GM18517 (cell line): ENCODE results near the gene SIM1.
A peak's percentile ranks its signal among the peaks of the same experiment; 100 is the strongest.

Experiments used
- ATAC-seq: cut with Tn5 transposase; IDR thresholded peaks from one replicate; pipeline ENCODE4 v1.9.1; 2021; ENCODE audit warnings: mild to moderate bottlenecking, moderate library complexity; ENCODE audit not compliant: unreplicated experiment

The SIM1 gene

DNA sequence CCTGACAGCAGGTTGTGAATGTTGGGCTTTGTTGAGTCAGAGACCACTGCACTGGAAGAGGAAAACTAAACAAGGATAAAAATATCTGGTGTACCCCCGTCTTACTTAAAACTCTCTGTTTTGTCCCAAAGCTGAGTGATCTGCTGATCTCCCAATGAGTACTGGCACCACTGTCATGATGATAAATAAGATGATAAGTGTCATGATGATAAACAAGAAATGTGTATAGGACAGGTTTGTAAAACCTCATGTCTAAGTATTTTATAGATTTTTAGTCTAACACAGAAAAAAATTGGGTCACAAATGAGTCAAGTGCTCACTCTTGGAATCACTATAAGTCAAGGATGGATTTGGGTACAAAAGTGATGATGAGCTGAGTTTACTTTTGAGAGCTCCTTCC lies 8.5 kb upstream of the SIM1 start:
- ATAC-seq: no peak

DNA sequence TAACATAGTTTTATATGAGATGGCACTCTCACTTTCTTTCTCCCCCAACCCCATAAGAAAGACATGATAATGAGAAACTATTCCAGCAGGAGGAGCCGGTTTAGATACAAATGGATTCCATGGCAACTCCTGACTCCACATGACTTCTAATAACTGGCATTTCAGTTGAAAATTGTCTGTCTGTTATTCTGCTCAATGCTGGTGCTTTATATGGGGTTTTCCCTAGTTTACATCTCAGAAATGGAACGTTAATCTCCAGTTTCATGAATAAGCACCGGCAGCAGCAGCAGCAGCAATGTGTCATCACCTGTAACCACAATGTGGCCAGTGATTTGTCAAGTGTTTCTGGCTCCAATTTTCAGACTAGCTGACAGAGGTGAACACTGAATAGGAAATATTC lies 8.0 kb upstream of the SIM1 start:
- ATAC-seq: peak; percentile 94

DNA sequence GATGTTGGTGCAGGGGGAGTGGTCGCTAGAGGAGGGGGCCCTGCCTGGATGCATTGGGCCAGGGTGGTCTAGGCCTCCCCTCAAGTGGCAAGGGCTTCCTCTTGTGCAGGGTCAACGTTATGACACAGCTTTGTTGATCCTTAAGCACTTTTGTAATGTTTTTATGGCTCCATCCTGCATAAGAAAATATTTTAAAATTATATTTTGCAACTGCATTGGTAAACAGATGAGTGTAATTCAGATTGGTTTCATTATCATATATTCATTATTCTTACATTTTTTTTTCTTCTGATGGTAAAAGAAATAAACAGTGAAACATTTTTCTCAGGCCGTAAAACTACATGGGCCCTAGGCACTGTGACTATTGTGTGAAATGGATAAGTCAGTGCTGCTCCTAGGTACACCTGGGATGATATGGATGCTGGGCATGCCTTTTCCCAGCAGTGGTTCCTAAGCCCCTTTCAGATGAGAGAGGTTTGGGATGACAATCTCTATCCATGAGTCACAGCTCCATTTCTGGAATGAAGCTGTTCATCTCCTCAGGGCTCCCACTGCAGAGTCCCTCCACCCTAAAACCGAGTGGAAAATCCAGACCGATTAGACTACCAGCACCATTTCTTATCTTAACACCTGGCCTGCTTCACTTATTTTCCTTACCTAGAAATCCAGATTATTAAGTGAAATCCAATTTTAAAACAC lies 5.8 kb upstream of the SIM1 start:
- no peak for ATAC-seq

DNA sequence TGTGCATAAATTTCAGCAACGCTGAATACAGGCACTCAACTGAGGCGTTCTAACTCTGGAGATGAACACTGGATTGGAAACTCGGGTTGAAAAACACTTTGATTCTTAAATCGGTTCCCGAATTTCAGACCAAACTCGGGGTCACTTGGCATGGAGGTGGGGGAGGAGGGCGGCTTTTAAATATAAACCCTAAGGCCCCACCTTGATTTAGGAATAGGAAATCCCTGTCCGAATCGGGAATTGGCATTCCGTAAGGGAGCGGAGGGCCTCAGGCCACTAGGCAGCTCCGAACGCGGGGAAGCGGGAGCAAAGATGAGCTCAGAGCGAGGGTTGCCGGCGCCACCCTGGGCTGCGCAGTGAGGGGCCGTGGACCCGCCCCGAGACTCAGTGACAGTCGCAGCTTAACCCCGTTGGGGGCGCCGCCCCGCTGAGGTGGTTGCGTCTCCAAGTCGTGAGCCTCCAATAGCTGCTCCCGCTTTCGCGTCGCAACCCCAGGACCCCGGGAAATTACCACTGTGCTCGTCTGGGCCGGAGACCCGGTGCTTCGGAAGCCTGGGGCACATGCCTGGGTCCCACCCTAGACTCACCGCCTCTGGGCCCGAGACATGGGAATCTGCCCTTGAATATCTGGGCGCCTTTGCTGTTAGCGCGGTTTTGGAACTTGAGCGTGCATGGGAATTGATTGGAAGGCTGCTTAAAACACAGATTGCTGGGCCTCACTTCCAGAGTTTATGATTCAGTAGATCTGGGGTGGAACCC lies 4.6 kb upstream of the SIM1 start:
- ATAC-seq: no peak

GRCh38 chr6:100468016-100468622 lies 3.4 kb upstream of the SIM1 start:
- no peak for ATAC-seq

DNA sequence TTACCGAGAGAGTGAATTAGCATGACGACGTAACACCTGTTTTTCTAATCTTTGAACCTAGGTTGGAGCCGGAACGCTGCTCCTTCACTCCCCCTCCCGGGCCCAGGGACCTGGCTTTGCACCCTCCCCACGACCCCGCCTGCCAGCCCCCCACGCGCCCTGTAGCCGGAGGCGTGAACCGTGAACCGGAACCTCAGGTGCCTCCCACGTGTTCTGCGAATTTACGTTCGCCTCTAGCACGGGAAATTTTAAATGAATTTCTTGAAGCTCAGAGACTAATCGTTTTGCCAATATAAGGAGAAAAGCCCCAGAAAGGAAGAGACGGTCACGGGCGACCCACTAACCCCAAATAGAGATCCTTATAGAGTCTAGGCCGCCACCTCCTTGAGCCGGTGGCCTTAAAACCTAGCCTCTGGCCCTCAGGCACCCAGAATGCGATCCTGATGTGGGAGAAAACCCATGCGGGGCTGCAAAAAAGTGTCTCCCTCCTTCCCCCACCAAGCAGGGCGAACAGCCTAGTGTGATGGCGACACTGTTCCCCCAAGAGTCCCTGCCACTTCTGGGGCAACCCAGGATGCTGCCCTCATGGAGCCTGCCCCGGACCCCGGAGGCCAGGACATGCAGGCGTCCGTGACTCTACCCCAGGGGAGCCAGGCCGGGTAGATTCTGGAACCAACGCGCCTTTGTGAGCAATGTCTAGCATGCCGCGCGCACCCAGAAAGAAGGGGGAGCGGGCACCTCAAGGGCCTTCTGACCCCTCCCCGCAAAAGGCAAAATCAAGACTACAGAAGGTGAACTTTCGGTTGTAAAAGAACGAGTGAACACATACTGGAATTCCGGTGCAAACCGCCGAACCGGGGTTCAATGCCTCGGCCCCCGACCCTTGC lies 2.7 kb upstream of the SIM1 start:
- no peak for ATAC-seq

- ATAC-seq: no peak
These were observed 1.8 kb upstream of the SIM1 start for GRCh38 chr6:100466410-100467128.

- ATAC-seq: no peak
These were observed 1.1 kb upstream of the SIM1 start for GRCh38 chr6:100465701-100466409.

- ATAC-seq: no peak
These were observed 414 bp downstream of the SIM1 start for GRCh38 chr6:100464162-100464851.

DNA sequence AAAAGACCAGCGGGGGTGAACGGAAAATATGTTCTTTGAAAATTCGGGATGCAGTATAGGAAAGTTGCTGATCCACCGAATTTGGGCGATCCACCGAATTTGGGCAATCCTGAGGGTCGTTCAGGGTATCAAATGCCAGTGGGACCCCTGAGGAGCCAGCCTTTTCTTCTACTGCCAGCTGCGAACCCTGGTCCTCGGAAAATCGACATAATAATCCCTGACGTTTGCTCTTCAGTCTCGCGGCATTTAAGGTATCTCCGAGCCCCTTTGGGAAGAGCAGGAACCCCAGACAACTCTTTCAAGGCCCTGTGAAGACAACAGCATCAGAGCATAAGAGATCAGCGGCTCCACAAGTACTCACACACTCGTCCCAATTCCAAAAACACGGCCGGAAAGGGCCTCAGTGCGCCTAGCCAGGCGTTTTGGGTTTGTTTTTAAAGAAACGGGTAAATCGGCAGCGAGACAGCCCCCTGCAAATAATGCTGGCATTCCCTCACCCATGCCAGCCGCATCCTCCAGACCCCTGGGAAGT lies 1.0 kb downstream of the SIM1 start:
- no peak for ATAC-seq

- ATAC-seq: no peak
These were observed 1.8 kb downstream of the SIM1 start for GRCh38 chr6:100462706-100463629.

DNA sequence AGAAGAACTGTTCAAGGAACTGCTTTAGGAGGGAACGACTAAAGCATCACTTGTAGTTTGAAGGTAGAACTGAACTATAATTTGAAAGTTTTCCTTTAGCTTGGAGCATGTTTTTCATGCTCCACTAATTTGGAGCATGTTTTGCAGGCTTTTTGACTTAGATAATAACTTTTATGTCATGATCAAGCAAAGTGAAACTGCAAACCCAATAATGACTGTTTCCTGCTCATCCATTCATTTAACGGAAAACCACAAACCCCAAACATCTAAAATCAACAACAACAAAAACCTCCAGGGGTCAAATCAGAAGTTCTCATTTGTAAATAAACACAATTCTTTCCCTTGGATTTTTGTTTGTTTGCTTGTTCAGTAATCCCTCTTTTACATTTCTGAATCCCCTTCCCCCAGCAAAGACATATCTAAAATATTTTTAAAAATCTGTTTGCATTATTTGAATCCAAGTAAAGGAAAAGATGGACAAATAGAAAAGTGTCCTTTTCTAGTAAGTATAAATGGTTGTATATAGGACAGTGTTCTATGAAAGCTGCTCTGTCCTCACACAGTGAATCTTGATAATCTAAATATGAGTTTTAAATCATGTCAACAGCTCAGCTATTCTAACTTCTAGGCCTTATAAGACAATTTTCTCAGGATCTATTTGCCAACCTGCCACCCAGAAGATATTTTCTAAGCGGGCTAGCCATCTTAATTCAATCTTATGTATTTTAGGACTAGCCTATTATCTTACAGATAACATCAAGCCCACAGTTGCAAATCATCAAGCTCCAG lies 2.6 kb downstream of the SIM1 start:
- ATAC-seq: no peak

GRCh38 chr6:100461278-100461916 lies 3.3 kb downstream of the SIM1 start:
- ATAC-seq: no peak

DNA sequence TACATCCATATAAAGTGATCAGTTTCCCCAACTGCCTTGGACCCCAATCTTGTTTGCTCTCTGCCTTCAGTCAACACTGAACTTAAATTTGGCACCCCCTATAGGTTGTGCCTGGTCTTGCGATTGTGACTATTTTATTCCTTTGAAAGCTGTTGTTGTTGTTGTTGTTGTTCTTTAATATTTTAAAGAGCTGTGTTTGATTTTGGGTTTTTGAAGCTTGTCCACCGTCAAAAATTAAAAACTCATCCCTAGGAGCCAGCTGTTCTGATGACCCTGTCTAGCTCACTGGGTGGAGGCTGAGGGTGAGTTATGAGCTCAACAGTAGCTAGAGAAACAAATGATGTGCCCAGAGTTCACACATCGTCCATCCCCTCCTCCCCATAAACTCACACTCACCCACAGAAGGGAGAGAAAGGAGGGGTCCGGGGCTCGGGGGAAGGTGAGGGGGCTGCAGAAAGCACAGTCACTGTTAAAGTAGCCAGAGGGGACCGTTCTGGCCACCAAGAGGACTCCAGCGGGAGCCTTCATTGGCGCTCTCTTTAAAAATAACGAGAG lies 4.0 kb downstream of the SIM1 start:
- no peak for ATAC-seq

GRCh38 chr6:100459592-100460184 lies 5.0 kb downstream of the SIM1 start:
- no peak for ATAC-seq
